Endothelial cell of umbilical vein (primary cell): Measurements from ENCODE around the gene RIC1.

Experiments used
- CTCF ChIP-seq, 2 donors: IDR thresholded peaks; 1 replicate in 1 of 2; 2 replicates in 1 of 2; pipeline ENCODE4 v1.5.1; 2011; ENCODE audit warnings: low read length in 2 of 2, mild to moderate bottlenecking in 2 of 2, moderate library complexity in 2 of 2, control low read depth in 1 of 2, inconsistent platforms in 1 of 2, low read depth in 1 of 2; ENCODE audit not compliant: insufficient read depth in 1 of 2; ENCODE audit errors: extremely low read depth in 1 of 2
- JUN ChIP-seq: IDR thresholded peaks from 2 replicates; pipeline ENCODE4 v1.6.1; 2011; ENCODE audit warnings: borderline replicate concordance, low read depth; ENCODE audit not compliant: insufficient read length, insufficient read depth
- POLR2A ChIP-seq: IDR thresholded peaks from 2 replicates; pipeline ENCODE4 v1.6.1; 2012; ENCODE audit warnings: low read depth, mild to moderate bottlenecking, control low read depth, low read length
- POLR2AphosphoS5 ChIP-seq: IDR thresholded peaks from 2 replicates; pipeline ENCODE4 v1.6.1; 2012; ENCODE audit warnings: low read depth, mild to moderate bottlenecking, control low read depth, low read length, moderate library complexity; ENCODE audit not compliant: insufficient read depth

GRCh38 chr9:5793812-5794211 lies 164.9 kb downstream of the RIC1 start:
- TF ChIP-seq CTCF (IDR thresholded peaks at IDR 0.05; ENCODE audit: extremely low read depth in 1 of 2, insufficient read depth in 1 of 2, low read depth in 1 of 2, low read length in 2 of 2), result no peak
- no peak for TF ChIP-seq POLR2A
- no peak for TF ChIP-seq POLR2AphosphoS5
- TF ChIP-seq JUN, result no peak
